ENCODE data around the gene H2BK1. TPM values are rescaled to one million over a fixed set of nuclear protein-coding genes. Genes with fewer than 3 reads are reported as not detected.

H2BK1 gene
- total RNA-seq, 6 donors from 2014 or later = not detected

DNA sequence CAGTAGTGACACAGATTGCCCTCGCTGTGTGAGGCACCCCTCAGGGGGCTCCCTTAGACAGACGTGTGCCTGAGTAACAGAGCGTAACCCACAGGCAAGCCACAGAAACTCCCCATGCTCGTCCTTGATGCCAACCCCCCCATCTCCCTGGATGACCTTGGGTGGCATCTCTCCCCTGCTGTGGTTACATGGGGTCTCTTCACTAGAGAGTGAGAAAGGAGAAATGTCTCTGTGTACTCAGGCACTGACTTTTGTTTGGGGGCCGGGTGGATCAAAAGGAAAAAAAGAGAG lies 22.1 kb downstream of the H2BK1 start:
- H3K27ac ChIP-seq = no peak overlapping the region
- H3K27me3 ChIP-seq = no peaks in the 10 kb centered on the region
- no peaks in the 10 kb centered on the region for H3K4me1 ChIP-seq
- DNase-seq (no peak), ATAC-seq (ENCODE audit: low FRiP score in 2 of 2) (no peak)
- H3K36me3 ChIP-seq = no peaks in the 10 kb centered on the region
- WGBS, 2 donors = 56 to 65% methylated on average over 4 to 5 of the region's 5 CpGs
- H3K4me3 ChIP-seq = no peak overlapping the region
- TF ChIP-seq, protein P1, sequence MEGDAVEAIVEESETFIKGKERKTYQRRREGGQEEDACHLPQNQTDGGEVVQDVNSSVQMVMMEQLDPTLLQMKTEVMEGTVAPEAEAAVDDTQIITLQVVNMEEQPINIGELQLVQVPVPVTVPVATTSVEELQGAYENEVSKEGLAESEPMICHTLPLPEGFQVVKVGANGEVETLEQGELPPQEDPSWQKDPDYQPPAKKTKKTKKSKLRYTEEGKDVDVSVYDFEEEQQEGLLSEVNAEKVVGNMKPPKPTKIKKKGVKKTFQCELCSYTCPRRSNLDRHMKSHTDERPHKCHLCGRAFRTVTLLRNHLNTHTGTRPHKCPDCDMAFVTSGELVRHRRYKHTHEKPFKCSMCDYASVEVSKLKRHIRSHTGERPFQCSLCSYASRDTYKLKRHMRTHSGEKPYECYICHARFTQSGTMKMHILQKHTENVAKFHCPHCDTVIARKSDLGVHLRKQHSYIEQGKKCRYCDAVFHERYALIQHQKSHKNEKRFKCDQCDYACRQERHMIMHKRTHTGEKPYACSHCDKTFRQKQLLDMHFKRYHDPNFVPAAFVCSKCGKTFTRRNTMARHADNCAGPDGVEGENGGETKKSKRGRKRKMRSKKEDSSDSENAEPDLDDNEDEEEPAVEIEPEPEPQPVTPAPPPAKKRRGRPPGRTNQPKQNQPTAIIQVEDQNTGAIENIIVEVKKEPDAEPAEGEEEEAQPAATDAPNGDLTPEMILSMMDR (IDR thresholded peaks at IDR 0.05) = no peak
- TF ChIP-seq POLR2AphosphoS5 (IDR thresholded peaks at IDR 0.05) (no peak), POLR2A (IDR thresholded peaks at IDR 0.05) (no peak), EP300 (IDR thresholded peaks at IDR 0.05) (no peak)
- no peaks in the 10 kb centered on the region for H3K9me3 ChIP-seq

- 65 to 87% methylated on average over 11 to 22 of the region's 22 CpGs for WGBS, 2 donors
- no peaks in the 10 kb centered on the region for H3K9me3 ChIP-seq
- TF ChIP-seq POLR2A (IDR thresholded peaks at IDR 0.05) = no peak
- no peak for TF ChIP-seq POLR2AphosphoS5 (IDR thresholded peaks at IDR 0.05)
- no peak for TF ChIP-seq EP300 (IDR thresholded peaks at IDR 0.05)
- TF ChIP-seq, protein P1 (IDR thresholded peaks at IDR 0.05) = no peak
Measured at GRCh38 chr7:151187409-151188251, 22.7 kb downstream of the H2BK1 start.

GRCh38 chr7:151186640-151187408 lies 23.5 kb downstream of the H2BK1 start, which contains the start of gene ASB10:
TSS of gene ASB10 (minus strand) at chr7:151187250. CDS start at chr7:151187130, 120 bp downstream.
- Histone ChIP-seq H3K36me3 (no peaks in the 10 kb centered on the region), H3K4me3 (no peak within 1 kb of the TSS), H3K27me3 (no peaks in the 10 kb centered on the region), H3K4me1 (no peaks in the 10 kb centered on the region), H3K9me3 (no peaks in the 10 kb centered on the region), H3K27ac (no peak within 1 kb of the TSS)
- TF ChIP-seq POLR2AphosphoS5 (IDR thresholded peaks at IDR 0.05) (no peak), EP300 (IDR thresholded peaks at IDR 0.05) (no peak), POLR2A (IDR thresholded peaks at IDR 0.05) (no peak)
- TF ChIP-seq, protein P1 (IDR thresholded peaks at IDR 0.05) = no peak
- WGBS, 2 donors = 69 to 85% methylated on average over 18 to 21 of the region's 22 CpGs
- ATAC-seq (ENCODE audit: low FRiP score in 2 of 2) = peak in 1 of 2 donors; percentile 16
- no peak for DNase-seq

More at GRCh38 chr7:151187409-151188251, 22.7 kb downstream of the H2BK1 start:
- Histone ChIP-seq H3K4me3 (no peak overlapping the region), H3K36me3 (no peaks in the 10 kb centered on the region), H3K27me3 (no peaks in the 10 kb centered on the region), H3K4me1 (no peaks in the 10 kb centered on the region), H3K27ac (no peak overlapping the region)
- peak in 1 of 2 donors; percentile 66 for DNase-seq
- ATAC-seq (ENCODE audit: low FRiP score in 2 of 2) = no peak

DNA sequence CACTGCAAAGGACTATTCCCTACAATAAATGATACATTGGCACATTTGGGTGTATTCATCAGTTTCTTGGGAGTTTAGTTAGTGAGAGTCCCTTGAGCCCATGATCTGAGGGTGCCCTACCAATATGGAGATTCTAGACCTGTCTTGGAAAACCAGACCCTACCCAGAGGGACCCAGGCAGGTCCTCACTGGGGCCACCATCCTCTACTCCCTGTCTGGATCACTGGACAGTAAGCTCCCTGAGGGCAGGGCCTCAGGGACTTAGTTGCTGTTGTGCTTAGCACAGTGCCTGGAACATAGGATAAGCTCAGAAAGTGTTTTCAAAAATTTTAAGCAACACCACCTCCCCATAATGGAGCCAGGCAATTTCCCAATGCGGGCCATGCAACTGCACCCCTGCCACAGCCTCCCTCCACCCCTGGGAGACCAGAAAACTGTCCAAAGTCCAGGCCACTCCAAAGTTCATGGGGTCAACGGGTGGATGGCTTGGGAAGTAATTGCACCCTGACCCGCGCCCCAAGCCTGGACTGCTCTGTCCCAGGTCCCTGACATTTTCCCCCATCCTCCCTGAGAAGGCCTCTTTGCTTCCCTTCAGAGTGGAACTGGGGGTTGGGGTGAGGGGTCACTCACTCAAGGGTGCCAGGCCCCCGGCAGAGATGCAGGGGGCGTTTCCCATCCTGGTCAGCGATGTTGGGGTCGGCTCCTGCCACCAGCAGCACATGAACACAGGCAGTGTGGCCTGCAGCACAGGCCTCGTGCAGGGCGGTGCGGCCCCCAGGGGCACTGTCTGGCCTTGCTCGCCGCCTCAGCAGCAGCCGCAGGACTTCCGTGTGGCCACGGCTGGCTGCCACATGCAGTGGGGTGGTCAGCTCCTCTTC lies 24.3 kb downstream of the H2BK1 start:
- ATAC-seq (ENCODE audit: low FRiP score in 2 of 2) (peak in 1 of 2 donors; percentile 15), DNase-seq (peak in 1 of 2 donors; percentile 80)
- H3K4me3 ChIP-seq = no peak overlapping the region
- TF ChIP-seq EP300 (IDR thresholded peaks at IDR 0.05) = no peak
- TF ChIP-seq, protein P1 (IDR thresholded peaks at IDR 0.05) = no peak
- no peak for TF ChIP-seq POLR2A (IDR thresholded peaks at IDR 0.05)
- no peak for TF ChIP-seq POLR2AphosphoS5 (IDR thresholded peaks at IDR 0.05)
- H3K27ac ChIP-seq = no peak overlapping the region
- H3K4me1 ChIP-seq = no peaks in the 10 kb centered on the region
- H3K27me3 ChIP-seq = no peaks in the 10 kb centered on the region
- H3K36me3 ChIP-seq = no peaks in the 10 kb centered on the region
- H3K9me3 ChIP-seq = no peaks in the 10 kb centered on the region
- 81% methylated on average over 5 to 8 of the region's 16 CpGs for WGBS, 2 donors

All from upper lobe of left lung (tissue), 6 donors.